ENCODE data around the gene SPDYE6. TPM values are rescaled to one million over a fixed set of nuclear protein-coding genes. Genes with fewer than 3 reads are reported as not detected.
"Not testable (repeated sequence)": the region's sequence is repeated elsewhere in the genome, so short reads cannot be mapped to it uniquely, and the experiment has no call there.

The SPDYE6 gene
- total RNA-seq, 1 donor = not detected

DNA sequence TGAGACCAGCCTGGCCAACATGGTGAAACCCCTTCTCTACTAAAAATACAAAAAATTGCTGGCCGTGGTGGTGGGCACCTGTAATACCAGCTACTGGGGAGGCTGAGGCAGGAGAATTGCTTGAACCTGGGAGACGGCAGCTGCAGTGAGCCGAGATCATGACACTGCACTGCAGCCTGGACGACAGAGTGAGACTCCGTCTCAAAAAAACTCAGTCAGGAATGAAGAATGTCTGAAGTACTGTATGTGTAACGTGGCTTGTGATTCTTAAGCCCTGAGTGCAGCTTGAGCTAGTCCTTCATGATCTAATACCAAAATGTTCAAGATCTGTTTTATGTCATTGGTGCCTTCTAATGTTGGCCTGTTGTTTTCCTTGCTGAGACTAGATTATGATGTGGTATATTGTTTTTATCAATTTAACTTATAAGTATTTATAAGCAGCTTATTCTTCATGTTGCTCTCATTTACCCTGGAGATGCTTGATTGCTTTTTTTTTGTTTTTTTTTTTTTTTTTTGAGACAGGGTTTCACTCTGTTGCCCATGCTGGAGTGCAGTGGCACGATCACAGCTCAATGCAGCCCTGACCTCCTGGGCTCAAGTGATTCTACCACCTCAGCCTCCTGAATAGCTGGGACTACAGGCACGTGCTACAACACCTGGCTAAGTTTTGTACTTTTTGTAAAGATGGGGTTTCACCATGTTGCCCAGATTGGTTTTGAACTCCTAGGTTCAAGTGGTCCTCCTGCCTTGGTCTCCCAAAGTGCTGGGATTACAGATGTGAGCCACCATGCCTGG, 25.4 kb downstream of the SPDYE6 start:
- H3K27me3 ChIP-seq (ENCODE audit: insufficient read depth, low read length) = peaks cover 22% of the 10 kb centered on the region
- H3K79me2 ChIP-seq (ENCODE audit: insufficient read depth, low read length); H3K36me3 ChIP-seq (ENCODE audit: insufficient read depth, low read length); H2AFZ ChIP-seq (ENCODE audit: low read length); H3K4me1 ChIP-seq (ENCODE audit: insufficient read depth, low read length); H3K9me3 ChIP-seq (ENCODE audit: low read depth, low read length); H4K20me1 ChIP-seq (ENCODE audit: insufficient read depth, low read length); H3K4me3 ChIP-seq (ENCODE audit: insufficient read depth, low read length); H3K4me2 ChIP-seq (ENCODE audit: insufficient read depth, low read length); DNase-seq (ENCODE audit: insufficient read length, low spot score, missing footprints); H3K27ac ChIP-seq (ENCODE audit: low read depth, low read length): not testable (repeated sequence)

DNA sequence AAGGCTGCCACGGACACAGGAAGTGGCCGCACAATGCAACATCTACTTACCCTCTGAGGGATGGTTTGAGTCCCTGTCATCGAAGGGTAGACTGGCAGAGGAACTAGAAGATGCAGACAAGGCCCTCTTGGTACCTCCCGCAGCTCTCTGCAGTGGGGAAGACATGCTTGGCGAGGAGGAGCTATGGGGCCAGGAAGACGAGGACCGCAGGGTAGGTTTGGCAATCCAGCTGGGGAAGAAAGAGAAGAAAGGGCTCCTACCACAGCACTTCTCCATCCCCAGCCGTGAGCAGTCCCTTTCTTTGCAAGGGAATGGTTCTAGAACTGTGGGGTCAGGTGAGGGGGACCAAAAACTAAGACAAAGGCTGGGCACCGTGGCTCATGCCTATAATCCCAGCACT, 26.9 kb downstream of the SPDYE6 start:
- not testable (repeated sequence) for H3K27ac ChIP-seq (ENCODE audit: low read depth, low read length); H3K4me1 ChIP-seq (ENCODE audit: insufficient read depth, low read length); H3K4me3 ChIP-seq (ENCODE audit: insufficient read depth, low read length); DNase-seq (ENCODE audit: insufficient read length, low spot score, missing footprints); H4K20me1 ChIP-seq (ENCODE audit: insufficient read depth, low read length); H3K79me2 ChIP-seq (ENCODE audit: insufficient read depth, low read length); H3K4me2 ChIP-seq (ENCODE audit: insufficient read depth, low read length); H2AFZ ChIP-seq (ENCODE audit: low read length); H3K36me3 ChIP-seq (ENCODE audit: insufficient read depth, low read length); H3K9me3 ChIP-seq (ENCODE audit: low read depth, low read length)
- peaks cover 22% of the 10 kb centered on the region for H3K27me3 ChIP-seq (ENCODE audit: insufficient read depth, low read length)

DNA sequence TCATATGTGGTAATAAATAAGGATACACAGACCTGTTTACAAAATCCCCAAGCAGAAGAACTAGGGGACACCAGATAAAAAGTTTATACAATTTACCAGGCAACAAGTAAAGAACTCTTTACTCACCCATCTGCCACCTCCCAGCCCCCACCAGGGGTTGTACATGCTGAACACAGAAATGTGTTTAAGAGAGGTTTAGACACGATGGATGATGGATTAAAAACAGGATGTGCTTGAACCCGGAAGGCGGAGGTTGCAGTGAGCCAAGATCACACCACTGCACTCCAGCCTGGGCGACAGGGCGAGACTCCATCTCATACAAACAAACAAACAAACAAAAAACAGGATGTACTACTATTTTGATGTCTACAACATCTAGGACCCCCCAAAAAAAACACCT, 27.4 kb downstream of the SPDYE6 start:
- H3K9me3 ChIP-seq (ENCODE audit: low read depth, low read length); H4K20me1 ChIP-seq (ENCODE audit: insufficient read depth, low read length); H3K4me2 ChIP-seq (ENCODE audit: insufficient read depth, low read length); H2AFZ ChIP-seq (ENCODE audit: low read length); H3K4me3 ChIP-seq (ENCODE audit: insufficient read depth, low read length); H3K36me3 ChIP-seq (ENCODE audit: insufficient read depth, low read length); H3K4me1 ChIP-seq (ENCODE audit: insufficient read depth, low read length); H3K79me2 ChIP-seq (ENCODE audit: insufficient read depth, low read length); DNase-seq (ENCODE audit: insufficient read length, low spot score, missing footprints); H3K27ac ChIP-seq (ENCODE audit: low read depth, low read length): not testable (repeated sequence)
- peaks cover 22% of the 10 kb centered on the region for H3K27me3 ChIP-seq (ENCODE audit: insufficient read depth, low read length)

DNA sequence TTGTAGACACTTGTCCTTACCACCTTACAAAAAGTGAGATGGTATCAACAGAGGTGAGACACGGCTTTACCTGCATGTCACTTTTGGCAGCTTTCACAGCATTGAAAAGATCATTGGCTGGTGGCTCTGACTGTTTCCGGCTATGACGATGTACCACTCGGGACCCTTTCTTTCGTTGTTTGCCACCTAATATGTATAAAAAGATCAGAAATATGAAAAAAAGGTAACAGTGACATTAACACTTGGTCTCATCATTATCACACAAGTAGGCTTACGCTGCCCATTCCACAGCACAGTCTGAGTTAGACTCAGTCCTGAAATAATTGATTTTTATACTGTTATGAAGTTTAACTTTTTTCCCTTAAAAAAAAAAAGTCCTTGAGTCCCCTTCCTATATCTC, 29.1 kb downstream of the SPDYE6 start:
- peaks cover 22% of the 10 kb centered on the region for H3K27me3 ChIP-seq (ENCODE audit: insufficient read depth, low read length)
- not testable (repeated sequence) for DNase-seq (ENCODE audit: insufficient read length, low spot score, missing footprints); H3K4me1 ChIP-seq (ENCODE audit: insufficient read depth, low read length); H3K27ac ChIP-seq (ENCODE audit: low read depth, low read length); H2AFZ ChIP-seq (ENCODE audit: low read length); H4K20me1 ChIP-seq (ENCODE audit: insufficient read depth, low read length); H3K36me3 ChIP-seq (ENCODE audit: insufficient read depth, low read length); H3K4me3 ChIP-seq (ENCODE audit: insufficient read depth, low read length); H3K9me3 ChIP-seq (ENCODE audit: low read depth, low read length); H3K4me2 ChIP-seq (ENCODE audit: insufficient read depth, low read length); H3K79me2 ChIP-seq (ENCODE audit: insufficient read depth, low read length)

DNA sequence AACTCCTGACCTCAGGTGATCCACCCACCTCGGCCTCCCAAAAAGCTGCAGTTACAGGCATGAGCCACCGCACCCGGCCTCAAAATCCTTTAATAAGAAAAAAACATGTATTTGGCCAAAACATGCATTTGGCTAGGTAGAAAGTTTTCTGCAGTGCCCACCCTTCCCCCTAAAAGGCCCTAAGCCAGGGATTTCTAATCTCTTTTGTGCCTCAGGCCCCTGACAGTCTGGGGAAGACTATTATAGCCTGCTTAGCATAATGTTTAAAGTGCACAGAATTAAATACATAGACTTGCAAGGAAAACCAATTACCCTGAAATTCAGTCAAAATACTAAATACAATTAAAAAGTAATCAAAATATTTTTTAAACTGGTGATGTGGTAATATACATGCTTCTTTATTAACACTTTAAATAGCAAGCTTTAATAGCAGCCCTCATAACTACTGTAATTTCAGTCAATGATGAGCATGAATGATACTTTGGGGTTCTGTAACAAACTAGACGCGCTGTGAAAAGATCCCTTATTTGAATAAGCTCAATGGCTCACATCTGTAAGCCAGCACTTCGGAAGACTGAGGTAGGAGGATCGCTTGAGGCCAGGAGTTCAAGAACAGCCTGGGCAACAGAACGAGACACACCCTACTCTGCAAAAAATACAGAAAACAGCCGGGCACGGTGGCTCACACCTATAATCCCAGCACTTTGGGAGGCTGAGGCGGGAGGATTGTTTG, 29.9 kb downstream of the SPDYE6 start:
- no peaks in the 10 kb centered on the region for H3K9me3 ChIP-seq (ENCODE audit: low read depth, low read length)
- no peak overlapping the region for H2AFZ ChIP-seq (ENCODE audit: low read length)
- TF ChIP-seq, protein P1, sequence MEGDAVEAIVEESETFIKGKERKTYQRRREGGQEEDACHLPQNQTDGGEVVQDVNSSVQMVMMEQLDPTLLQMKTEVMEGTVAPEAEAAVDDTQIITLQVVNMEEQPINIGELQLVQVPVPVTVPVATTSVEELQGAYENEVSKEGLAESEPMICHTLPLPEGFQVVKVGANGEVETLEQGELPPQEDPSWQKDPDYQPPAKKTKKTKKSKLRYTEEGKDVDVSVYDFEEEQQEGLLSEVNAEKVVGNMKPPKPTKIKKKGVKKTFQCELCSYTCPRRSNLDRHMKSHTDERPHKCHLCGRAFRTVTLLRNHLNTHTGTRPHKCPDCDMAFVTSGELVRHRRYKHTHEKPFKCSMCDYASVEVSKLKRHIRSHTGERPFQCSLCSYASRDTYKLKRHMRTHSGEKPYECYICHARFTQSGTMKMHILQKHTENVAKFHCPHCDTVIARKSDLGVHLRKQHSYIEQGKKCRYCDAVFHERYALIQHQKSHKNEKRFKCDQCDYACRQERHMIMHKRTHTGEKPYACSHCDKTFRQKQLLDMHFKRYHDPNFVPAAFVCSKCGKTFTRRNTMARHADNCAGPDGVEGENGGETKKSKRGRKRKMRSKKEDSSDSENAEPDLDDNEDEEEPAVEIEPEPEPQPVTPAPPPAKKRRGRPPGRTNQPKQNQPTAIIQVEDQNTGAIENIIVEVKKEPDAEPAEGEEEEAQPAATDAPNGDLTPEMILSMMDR (IDR thresholded peaks at IDR 0.05; ENCODE audit: extremely low read depth, low read depth, low read length) = no peak
- H3K79me2 ChIP-seq (ENCODE audit: insufficient read depth, low read length) = no peaks in the 10 kb centered on the region
- no peaks in the 10 kb centered on the region for H3K4me1 ChIP-seq (ENCODE audit: insufficient read depth, low read length)
- DNase-seq (ENCODE audit: insufficient read length, low spot score, missing footprints) = no peak
- no peaks in the 10 kb centered on the region for H4K20me1 ChIP-seq (ENCODE audit: insufficient read depth, low read length)
- no peak overlapping the region for H3K4me2 ChIP-seq (ENCODE audit: insufficient read depth, low read length)
- peaks cover 17% of the 10 kb centered on the region for H3K27me3 ChIP-seq (ENCODE audit: insufficient read depth, low read length)
- no peak overlapping the region for H3K27ac ChIP-seq (ENCODE audit: low read depth, low read length)
- no peaks in the 10 kb centered on the region for H3K36me3 ChIP-seq (ENCODE audit: insufficient read depth, low read length)
- H3K4me3 ChIP-seq (ENCODE audit: insufficient read depth, low read length) = no peak overlapping the region

DNA sequence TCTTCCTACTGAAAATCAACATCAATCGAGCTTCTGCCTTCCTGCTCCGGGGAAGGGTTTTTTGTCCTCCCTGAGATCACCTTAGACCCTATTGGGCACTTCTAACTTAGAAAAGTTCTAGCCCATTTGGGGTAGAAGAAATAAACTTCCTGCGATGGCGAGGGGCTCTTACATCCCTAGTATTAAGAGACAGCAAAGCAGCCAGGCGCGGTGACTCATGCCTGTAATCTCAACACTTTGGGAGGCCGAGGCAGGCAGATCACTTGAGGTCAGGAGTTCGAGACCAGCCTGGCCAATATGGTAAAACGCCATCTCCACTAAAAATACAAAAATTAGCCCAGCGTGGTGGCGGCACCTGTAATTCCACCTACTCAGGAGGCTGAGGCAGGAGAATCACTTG, 31.1 kb downstream of the SPDYE6 start:
- H3K4me2 ChIP-seq (ENCODE audit: insufficient read depth, low read length); H3K9me3 ChIP-seq (ENCODE audit: low read depth, low read length); DNase-seq (ENCODE audit: insufficient read length, low spot score, missing footprints): not testable (repeated sequence)

More for the DNA sequence above, 31.1 kb downstream of the SPDYE6 start:
- H4K20me1 ChIP-seq (ENCODE audit: insufficient read depth, low read length); H3K27ac ChIP-seq (ENCODE audit: low read depth, low read length); H2AFZ ChIP-seq (ENCODE audit: low read length); H3K36me3 ChIP-seq (ENCODE audit: insufficient read depth, low read length); H3K79me2 ChIP-seq (ENCODE audit: insufficient read depth, low read length); H3K4me3 ChIP-seq (ENCODE audit: insufficient read depth, low read length); H3K4me1 ChIP-seq (ENCODE audit: insufficient read depth, low read length): not testable (repeated sequence)
- H3K27me3 ChIP-seq (ENCODE audit: insufficient read depth, low read length) = peaks cover 17% of the 10 kb centered on the region
